Stimulated activated CD8-positive, alpha-beta memory T cell treated with anti-CD3 and anti-CD28 coated beads, Interleukin-15, amount 100 ng/mL, for 4 hours (primary cell): ENCODE results near the gene KLHL4.
"Not testable (repeated sequence)": the region's sequence is repeated elsewhere in the genome, so short reads cannot be mapped to it uniquely, and the experiment has no call there.

Experiments
- DNase-seq, 2 donors: peaks; one replicate each; pipeline ENCODE4 v3.0.0-alpha.2; 2020; ENCODE audit warnings: low read depth in 2 of 2

Gene KLHL4, protein sequence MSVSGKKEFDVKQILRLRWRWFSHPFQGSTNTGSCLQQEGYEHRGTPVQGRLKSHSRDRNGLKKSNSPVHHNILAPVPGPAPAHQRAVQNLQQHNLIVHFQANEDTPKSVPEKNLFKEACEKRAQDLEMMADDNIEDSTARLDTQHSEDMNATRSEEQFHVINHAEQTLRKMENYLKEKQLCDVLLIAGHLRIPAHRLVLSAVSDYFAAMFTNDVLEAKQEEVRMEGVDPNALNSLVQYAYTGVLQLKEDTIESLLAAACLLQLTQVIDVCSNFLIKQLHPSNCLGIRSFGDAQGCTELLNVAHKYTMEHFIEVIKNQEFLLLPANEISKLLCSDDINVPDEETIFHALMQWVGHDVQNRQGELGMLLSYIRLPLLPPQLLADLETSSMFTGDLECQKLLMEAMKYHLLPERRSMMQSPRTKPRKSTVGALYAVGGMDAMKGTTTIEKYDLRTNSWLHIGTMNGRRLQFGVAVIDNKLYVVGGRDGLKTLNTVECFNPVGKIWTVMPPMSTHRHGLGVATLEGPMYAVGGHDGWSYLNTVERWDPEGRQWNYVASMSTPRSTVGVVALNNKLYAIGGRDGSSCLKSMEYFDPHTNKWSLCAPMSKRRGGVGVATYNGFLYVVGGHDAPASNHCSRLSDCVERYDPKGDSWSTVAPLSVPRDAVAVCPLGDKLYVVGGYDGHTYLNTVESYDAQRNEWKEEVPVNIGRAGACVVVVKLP

DNA sequence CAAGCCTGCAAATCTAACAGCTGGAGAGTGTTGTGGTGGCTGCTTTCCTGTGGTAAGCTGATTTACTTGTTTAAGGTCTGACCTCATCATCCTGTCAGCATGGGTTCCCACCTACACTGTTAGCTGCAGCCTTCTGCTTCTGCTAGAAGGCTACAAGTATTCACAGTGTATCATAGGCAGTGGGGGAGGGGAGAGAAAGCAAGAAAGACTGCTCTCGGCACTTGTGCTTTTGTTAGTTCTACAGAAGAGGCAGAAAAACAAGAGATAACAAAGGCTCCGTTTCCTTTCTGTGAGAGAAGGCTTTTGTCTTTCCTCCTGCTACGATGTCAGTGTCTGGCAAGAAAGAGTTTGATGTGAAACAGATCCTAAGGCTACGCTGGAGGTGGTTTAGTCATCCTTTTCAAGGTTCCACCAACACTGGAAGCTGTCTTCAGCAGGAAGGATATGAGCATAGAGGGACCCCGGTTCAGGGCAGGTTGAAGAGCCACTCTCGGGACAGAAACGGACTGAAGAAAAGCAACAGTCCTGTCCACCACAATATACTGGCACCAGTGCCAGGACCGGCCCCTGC is at the start of gene KLHL4:
KLHL4 (plus strand) TSS at position 232 of the 571 bp plus-strand sequence; CDS start at position 324, 92 bp downstream.
- DNase-seq = no peak

DNA sequence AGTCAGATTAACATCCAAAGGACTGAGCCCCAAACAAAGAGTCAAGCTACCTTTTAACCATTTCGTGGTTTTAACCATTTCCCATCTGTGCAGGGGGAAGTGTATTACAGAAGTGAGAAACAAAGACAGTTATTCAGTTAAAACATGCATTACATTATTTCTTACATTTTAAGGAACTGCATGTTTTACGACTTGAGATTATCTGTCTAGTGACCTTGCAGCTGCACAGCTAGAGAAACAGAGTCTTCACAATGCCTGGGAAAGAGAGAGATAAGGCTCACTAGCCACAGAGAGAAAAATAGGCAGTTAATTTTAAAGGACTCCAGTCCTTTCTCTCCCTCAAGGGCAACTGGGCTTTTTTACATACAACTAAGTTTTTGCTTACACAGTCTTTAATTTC is 48.7 kb upstream of the KLHL4 start:
- DNase-seq = no peak

DNA sequence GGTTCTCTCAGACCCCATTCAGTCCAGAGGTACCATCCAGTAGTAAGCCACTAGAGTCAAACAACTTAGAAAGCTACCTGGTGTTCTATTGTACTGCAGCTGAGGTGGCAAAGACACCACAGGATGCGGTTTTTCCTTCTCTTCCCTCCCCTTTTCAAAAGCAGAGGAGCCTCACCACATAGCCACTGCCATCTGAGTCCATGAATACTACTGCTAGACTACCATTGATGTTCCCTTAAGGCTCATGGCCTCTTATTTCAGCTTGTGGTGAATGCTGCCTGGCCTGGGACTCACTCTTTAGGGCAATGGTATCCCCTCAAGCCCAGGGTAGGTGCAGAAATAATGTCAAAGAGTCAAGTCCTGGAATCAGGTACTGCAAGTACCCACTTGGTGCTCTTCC is 41.8 kb upstream of the KLHL4 start:
- DNase-seq = no peak

DNA sequence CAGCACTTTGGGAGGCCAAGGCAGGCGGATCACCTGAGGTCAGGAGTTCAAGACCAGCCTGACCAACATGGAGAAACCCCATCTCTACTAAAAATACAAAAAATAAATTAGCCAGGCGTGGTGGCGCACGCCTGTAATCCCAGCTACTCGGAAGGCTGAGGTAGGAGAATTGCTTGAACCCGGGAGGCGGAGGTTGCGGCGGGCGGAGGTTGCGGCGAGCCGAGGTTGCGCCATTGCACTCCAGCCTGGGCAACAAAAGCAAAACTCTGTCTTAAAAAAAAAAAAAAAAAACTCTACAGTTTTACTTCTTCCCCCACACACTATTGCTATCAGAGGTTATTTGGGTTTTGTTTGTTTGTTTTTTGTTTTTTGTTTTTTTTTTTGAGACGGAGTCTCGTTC is 38.9 kb upstream of the KLHL4 start:
- not testable (repeated sequence) for DNase-seq

DNA sequence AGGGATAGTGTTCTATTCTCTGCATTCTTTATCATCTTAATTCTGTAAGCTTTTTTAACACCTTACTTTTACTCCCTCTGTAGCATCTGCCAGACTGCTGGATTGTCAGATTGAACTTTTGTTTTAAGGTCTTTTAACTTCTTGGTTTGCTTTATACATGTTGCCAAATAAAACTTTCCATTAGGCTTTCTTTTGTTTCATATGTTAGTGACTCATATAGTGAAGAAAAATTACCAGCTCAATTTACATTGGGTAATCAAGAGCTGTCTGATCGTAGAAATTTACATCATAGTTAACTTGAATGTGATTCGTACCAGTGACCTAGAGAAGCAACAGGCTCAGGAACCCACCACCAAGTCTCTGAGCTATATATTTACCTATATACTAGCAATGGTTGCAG is 28.5 kb upstream of the KLHL4 start:
- DNase-seq = no peak

DNA sequence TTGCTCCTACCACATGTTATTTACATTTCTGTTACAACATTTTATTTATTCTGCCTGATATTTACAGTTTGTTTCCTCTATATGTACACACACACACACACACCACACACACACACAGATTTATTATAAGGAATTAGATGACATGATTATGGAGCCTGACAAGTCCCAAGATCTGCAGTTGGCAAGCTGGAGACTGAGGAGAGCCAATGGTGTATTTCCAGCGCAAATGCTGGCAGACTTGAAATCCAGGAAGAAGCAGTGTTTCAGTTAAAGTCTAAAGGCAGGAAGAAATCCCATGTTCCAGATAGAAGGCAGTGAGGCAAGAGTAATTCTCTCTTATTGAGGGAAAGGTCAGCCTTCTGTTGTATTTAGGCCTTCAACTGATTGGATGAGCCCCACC is 1.8 kb upstream of the KLHL4 start:
- DNase-seq = no peak

DNA sequence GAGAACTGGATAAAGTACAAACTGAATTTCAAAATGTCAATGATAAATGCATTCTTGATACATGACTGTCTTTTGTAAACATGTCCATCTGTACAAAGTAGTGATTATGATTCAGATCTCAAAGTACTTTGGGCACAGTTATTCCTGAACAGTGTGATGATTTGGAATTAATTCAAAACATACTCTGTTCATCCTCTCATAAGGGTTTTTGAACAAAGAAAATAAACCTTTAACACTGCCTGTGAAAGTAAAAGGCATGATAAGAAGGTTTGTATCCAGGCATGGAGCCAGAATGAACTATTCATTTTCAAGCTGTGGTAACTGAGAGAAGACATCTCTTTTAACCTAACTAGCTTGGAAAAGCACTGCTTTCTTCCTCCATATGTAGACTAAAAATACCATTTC is 883 bp upstream of the KLHL4 start:
- no peak for DNase-seq

DNA sequence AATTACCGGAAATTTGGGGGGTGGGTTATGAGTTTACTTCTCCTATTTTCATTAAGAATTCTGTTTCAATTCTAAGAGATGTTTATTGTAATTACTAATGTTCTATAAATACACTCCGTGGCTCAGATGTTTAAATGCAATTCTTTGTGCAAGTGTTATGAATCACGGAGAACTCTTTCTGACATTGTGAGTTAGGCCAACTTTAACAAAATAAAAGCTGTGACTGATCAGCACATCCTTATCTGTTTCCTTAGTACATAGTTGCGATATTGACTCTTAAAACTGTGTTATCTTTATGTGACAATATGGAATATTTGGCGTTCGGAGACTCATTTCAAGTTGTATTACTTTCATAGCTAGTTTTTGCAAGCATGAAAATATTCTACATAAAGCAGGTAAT is 902 bp downstream of the KLHL4 start:
- DNase-seq = no peak

DNA sequence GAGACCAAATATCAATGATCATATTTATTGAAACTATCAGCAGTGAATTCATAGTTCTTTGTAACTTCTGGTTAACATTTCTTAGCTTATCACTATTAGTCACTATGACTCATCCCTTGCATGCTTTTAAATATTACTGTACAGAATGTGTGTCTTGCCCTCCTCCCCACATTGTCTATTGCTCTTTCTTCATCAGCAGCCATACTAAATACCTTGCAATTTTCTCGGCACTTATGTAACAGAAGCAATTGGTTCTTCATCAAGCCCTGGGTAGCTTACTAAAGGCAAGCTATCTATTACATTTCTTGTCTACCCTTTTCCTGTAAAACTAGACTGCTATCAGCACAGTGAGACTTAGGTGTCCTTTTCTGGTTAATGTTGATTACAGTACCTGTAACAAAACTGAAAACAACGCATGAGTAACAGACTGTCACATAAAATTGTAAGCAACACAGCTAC is 8.2 kb downstream of the KLHL4 start:
- DNase-seq = no peak

DNA sequence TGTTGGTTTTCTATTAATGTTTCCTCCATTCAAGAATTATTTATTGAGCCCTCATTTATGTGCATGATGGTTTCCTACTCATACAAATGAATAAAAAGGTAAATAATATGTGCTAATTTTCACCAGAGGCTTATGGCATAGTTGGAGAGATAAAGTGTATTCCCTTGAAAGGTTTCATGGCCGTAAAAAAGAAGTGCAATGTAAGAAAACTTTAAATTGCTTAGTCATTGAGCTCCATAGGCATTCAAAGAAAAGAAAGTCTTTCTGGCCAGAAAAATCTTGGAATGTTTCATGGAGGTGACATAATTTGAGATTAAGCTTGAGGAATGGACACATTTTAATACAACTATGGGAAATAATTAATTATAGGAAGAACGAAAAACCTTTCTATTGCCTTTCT is 8.7 kb downstream of the KLHL4 start:
- DNase-seq = no peak

DNA sequence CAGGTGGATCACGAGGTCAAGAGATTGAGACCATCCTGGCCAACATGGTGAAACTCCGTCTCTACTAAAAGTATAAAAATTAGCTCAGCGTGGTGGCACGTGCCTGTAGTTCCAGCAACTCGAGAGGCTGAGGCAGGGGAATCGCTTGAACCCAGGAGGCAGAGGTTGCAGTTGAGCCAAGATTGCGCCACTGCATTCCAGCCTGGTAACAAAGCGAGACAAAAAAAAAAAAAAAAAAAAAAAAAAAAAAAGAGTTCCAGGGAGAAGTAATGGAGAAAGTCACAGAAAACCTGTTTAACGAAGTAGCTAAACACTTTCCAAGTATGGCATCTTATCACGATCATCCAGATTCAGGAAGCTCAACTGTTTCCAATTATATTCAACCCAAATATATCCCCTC is 10.9 kb downstream of the KLHL4 start:
- no peak for DNase-seq

DNA sequence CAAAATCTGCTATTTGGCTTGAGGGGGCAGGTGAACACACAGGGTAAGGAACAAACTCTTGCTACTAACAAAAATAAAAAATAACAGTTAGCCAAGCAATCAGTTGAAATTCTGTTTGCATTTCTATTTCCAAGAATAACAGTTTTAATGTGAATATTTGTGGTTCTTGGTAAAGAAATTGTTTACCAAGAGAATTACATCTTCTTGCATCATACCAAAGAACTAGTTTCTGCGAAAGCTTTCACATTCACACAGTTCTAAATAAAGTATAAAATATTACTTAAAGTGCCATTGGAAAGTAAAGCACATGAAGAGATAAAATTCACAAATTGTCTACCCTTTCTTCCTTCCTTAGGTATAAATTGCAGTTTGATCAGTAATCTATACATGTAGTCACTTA is 54.4 kb downstream of the KLHL4 start:
- DNase-seq = no peak

DNA sequence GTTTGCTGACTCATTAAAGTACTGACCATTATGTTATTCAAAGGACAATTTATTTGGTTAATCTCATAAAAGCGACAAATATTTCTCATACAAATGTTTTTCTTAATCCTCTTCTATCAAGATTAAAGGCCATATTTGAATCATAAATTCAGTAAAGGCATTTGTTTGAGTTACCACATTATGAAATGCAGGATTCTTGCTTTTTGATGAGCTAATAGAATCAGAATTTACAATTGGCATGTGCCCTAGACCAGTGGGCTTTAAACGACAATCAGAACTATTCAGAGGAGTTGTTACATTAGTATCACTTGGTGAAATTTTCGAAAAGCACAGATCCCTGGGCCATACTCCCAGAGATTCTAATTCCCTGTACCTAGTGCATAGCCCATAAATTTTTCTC is 55.3 kb downstream of the KLHL4 start:
- DNase-seq = no peak

DNA sequence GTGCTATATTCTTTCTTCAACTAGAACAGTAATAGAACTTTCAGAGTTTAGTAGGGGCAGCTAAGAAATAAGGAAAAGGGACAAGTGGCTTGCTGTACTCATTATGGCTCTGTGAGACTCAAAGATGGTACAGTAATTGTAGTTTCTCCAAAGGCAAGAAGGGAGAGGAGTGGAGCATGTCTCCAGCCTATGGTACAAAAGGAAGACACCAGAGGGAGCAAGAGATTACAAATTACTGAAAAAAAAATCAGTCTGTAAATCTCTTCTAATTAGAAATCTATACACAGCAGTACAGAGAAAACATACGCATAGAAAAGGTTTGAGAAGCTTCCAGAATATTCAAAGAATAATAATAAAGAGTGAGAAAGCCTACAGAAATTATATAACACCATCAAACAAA is 61.4 kb downstream of the KLHL4 start:
- DNase-seq = no peak

DNA sequence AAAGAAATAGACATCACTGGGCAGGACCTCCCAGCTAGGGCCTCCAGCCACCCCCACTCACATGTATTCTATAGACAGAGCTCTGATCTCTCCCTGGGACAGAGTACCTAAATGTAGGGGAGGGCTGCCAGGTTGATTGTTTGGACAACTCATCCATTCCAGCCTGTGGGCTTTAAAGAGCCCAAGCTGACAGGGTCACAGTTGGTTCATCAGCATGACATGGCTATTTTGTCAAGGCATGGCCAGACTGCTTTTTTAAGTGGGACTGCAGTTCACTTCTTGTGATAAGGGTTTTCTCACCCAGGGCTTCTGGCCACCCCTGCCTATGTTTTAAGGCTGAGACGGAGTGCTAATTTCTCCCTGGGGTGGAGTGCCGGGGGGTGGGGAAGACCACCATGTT is 63.3 kb downstream of the KLHL4 start:
- no peak for DNase-seq

DNA sequence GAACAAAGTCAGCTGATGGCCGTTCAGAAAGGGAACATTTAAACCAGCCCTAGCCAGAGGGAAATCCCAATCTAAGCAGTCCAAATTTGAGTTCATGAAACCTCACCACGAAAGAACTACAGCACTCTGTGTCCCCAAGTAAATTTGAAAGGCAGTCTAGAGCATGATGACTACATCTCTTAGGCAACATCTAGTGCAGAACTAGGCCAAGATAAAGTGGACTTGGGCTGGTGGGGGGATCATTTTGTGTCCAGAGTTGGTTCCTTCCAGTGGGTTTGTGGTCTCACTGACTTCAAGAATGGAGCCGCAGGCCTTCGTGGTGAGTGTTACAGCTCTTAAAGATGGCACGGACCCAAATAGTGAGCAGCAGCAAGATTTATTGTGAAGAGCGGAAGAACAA is 64.9 kb downstream of the KLHL4 start:
- DNase-seq = no peak

DNA sequence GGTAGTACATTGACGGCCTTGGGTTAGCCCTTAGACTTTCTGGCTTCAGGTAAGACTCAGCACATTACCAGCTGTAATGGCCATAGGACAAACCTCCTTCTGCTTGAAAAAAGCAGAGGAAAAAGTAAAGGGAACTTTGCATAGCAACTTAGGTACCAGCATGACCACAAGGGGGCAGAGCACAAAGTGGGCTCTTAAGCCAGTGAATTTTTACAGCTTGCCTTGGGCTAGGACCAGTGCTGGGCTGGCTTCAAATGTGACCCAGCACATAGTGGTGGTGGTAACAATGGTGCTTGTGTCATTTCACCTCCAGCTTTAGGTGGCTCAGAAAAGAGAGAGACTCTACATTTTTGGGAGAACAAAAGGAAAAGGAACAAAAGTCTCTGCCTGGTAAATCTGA is 66.1 kb downstream of the KLHL4 start:
- no peak for DNase-seq

DNA sequence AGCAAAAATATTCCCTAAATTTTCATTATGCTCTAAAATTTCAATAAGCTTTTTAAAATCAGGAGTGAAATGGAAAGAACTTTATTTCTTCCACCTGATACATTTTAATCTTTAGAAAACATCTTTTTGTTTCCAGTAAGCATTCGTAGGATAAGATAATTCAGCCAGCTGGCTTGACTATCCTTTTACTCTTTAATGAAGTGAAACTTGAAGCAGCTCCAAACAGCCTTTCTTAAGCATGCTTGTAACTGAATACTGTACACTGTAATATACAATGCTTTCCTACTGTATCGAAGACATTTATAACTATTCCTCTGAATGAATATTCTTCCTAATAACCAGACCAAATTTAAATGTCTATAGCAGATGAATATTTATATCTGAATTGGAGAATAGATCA is 98.8 kb downstream of the KLHL4 start:
- DNase-seq = no peak

DNA sequence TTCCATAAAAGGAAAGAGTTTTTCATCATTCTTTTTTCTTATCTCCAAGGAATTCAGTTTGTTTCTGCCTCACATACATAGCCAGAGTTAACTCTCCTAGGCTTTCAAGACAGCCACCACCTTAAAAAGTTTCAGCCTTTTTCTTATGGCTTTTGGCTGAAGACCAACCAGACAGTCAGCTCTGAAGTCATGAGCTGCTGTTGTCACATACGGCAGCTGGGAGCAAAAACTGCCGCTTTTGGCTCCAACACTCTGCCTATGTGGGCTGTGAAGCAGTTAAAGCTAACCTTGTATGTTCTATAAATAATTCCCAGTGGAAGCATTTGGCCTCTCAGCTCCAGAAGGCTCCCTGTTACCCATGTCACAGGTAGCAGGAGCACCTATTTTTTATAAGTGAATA is 104.1 kb downstream of the KLHL4 start:
- DNase-seq = no peak

DNA sequence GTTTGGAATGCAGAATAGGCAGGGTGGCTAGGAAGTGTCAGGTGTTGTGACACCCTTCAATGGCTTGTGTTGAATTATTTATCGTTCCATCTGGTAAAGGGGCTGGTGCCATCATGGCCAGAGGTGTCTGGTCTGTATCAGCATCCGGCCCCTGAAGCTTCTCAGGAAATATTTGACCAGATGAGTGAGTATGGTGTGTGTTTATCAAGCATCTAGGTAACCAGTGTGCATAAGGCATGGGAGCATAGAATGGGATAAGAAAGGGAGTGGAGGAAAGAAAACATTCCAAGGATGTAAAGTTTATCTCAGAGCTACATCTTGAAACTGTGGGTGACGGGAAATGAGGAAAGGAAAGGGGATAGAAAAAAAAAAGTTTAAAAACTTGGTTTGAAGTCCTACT is 109.4 kb downstream of the KLHL4 start:
- no peak for DNase-seq

DNA sequence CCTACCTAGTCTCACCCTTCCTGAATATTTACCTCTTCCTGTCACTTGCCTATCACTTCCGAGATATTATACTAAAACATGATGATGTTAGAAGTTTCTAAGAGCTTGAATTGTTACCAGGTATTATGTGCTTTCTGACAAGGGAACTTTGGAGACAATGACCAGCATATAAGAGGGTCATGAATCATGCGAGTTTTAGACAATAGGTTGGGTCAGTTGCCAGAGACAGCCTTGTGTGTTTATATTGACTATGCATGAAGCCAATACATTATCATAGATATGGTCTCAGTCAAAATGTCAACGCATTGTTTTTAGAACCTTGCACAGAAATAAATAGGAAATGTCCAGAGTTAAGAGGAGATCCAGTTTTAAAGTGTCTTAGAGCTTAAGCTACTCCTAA is 116.8 kb downstream of the KLHL4 start:
- no peak for DNase-seq

DNA sequence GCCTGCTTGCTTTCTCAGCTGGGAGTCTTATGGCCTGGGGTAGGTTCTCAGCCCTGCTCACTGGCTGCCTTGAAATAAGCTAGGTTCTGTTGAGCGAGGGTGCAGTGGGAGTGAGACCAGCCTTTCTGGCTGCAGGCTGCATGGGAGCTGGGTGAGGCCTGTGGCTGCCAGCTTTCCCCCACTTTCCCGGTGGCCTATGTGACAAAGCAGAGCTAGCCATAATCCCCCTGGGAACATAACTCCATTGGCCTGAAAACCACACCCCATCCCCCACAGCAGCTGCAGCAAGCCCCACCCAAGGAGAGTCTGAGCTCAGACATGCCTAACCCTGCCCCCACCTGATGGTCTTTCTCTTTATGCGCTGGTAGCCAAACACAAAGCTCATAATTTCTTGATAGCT is 118.9 kb downstream of the KLHL4 start:
- no peak for DNase-seq

DNA sequence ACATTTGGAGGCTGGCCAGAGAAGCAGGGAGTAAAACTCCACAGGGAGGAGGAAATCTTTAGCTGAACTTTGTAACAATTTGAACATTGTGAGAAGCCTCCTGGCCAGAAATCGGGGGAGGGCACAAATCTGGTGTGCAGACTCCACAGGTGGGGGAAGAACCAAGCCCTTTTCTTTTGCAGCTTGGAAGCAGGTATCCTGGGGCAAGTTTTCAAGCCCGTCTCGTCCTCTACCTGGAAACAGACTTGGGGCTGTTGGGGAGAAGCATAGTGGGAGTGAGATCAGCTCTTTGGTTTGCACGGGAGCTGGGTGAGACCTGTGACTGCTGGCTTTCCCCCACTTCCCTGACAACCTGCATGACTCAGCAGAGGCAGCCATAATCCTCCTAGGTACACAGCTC is 123.8 kb downstream of the KLHL4 start:
- DNase-seq = not testable (repeated sequence)
